WERI-Rb-1 (cell line): ENCODE data around the gene MYRIP.

Experiments used
- DNase-seq: peaks from one replicate; pipeline ENCODE4 v3.0.0-alpha.2; 2020
- H3K27ac ChIP-seq: fragments of 250-450 bp; sonication (Bioruptor Pico); 2 replicates; pipeline ENCODE4 v1.5.1; 2020; ENCODE audit warnings: mild to moderate bottlenecking, moderate library complexity
- H3K27me3 ChIP-seq: fragments of 250-450 bp; sonication (Bioruptor Pico); 2 replicates; pipeline ENCODE4 v1.5.1; 2021; ENCODE audit warnings: mild to moderate bottlenecking, low read depth, moderate library complexity; ENCODE audit not compliant: insufficient read depth, severe bottlenecking
- H3K36me3 ChIP-seq: fragments of 250-450 bp; sonication (Bioruptor Pico); 2 replicates; pipeline ENCODE4 v1.5.1; 2020; ENCODE audit warnings: mild to moderate bottlenecking, moderate library complexity
- H3K4me3 ChIP-seq: 2 replicates; pipeline ENCODE4 v1.5.1; 2011; ENCODE audit warnings: low read depth, mild to moderate bottlenecking, control low read depth, low read length
- H3K9me3 ChIP-seq: fragments of 250-450 bp; sonication (Bioruptor Pico); 2 replicates; pipeline ENCODE4 v1.5.1; 2021; ENCODE audit warnings: mild to moderate bottlenecking, moderate library complexity; ENCODE audit not compliant: severe bottlenecking
- CTCF ChIP-seq: IDR thresholded peaks from 2 replicates; pipeline ENCODE4 v1.5.1; 2011; ENCODE audit warnings: low read depth, mild to moderate bottlenecking, control low read depth, inconsistent platforms, low read length

MYRIP gene

GRCh38 chr3:40102182-40102581, 292.8 kb downstream of the MYRIP start:
- no peaks in the 10 kb centered on the region for H3K27me3 ChIP-seq
- no peaks in the 10 kb centered on the region for H3K9me3 ChIP-seq
- H3K36me3 ChIP-seq = no peaks in the 10 kb centered on the region
- no peak for TF ChIP-seq CTCF
- DNase-seq = no peak
- H3K27ac ChIP-seq = no peak overlapping the region
- H3K4me3 ChIP-seq = no peak overlapping the region

- no peak for TF ChIP-seq CTCF
- DNase-seq = no peak
- H3K27me3 ChIP-seq = no peaks in the 10 kb centered on the region
- no peaks in the 10 kb centered on the region for H3K9me3 ChIP-seq
- H3K36me3 ChIP-seq = no peaks in the 10 kb centered on the region
- no peak overlapping the region for H3K4me3 ChIP-seq
- H3K27ac ChIP-seq = no peak overlapping the region
These were observed 294.4 kb downstream of the MYRIP start for GRCh38 chr3:40103829-40104228.

- no peak for DNase-seq
- Histone ChIP-seq H3K27me3 (no peaks in the 10 kb centered on the region), H3K27ac (no peak overlapping the region), H3K4me3 (no peak overlapping the region), H3K36me3 (no peaks in the 10 kb centered on the region), H3K9me3 (no peaks in the 10 kb centered on the region)
- no peak for TF ChIP-seq CTCF
These were observed 295.0 kb downstream of the MYRIP start for GRCh38 chr3:40104441-40104840.

GRCh38 chr3:40108643-40109042, 299.2 kb downstream of the MYRIP start:
- H3K4me3 ChIP-seq = no peak overlapping the region
- H3K27ac ChIP-seq = no peak overlapping the region
- no peak for TF ChIP-seq CTCF
- H3K36me3 ChIP-seq = no peaks in the 10 kb centered on the region
- H3K9me3 ChIP-seq = no peaks in the 10 kb centered on the region
- DNase-seq = no peak
- H3K27me3 ChIP-seq = no peaks in the 10 kb centered on the region

- H3K27me3 ChIP-seq = no peaks in the 10 kb centered on the region
- H3K27ac ChIP-seq = no peak overlapping the region
- no peaks in the 10 kb centered on the region for H3K9me3 ChIP-seq
- no peak for DNase-seq
- H3K36me3 ChIP-seq = no peaks in the 10 kb centered on the region
- no peak overlapping the region for H3K4me3 ChIP-seq
- peak; percentile 47 for TF ChIP-seq CTCF
These were observed 300.5 kb downstream of the MYRIP start for GRCh38 chr3:40109641-40110490.
